Measurements from ENCODE around the gene WDR70.
A peak's percentile ranks its signal among the peaks of the same experiment; 100 is the strongest.

Gene WDR70

GRCh38 chr5:37717276-37717612 lies 338.1 kb downstream of the WDR70 start:
- Mint-ChIP-seq H3K27ac (peak overlapping the region; percentile 15 to 52 (median 37)), H3K36me3 (ENCODE audit: low read depth) (peaks cover 3% of the 10 kb centered on the region), H3K4me3 (peak overlapping the region in 1 of 3 experiments; percentile 19), H3K27me3 (ENCODE audit: low read depth) (peaks cover 5% of the 10 kb centered on the region), H3K9me3 (no peaks in the 10 kb centered on the region), H3K4me1 (peaks cover 62% of the 10 kb centered on the region)
- TF ChIP-seq CTCF (IDR thresholded peaks at IDR 0.05; ENCODE audit: unreplicated experiment in 3 of 3) = no peak

- Mint-ChIP-seq H3K36me3 (ENCODE audit: low read depth) (peaks cover 7% of the 10 kb centered on the region), H3K4me1 (peaks cover 68% of the 10 kb centered on the region), H3K27ac (peak overlapping the region; percentile 15 to 82 (median 66)), H3K27me3 (ENCODE audit: low read depth) (peaks cover 5% of the 10 kb centered on the region), H3K4me3 (peak overlapping the region in 1 of 3 experiments; percentile 19), H3K9me3 (no peaks in the 10 kb centered on the region)
- TF ChIP-seq CTCF (IDR thresholded peaks at IDR 0.05; ENCODE audit: unreplicated experiment in 3 of 3) = no peak
These were observed 338.7 kb downstream of the WDR70 start for GRCh38 chr5:37717613-37718431.

GRCh38 chr5:37720550-37720952 lies 341.4 kb downstream of the WDR70 start:
- no peak overlapping the region for H3K4me3 Mint-ChIP-seq
- H3K9me3 Mint-ChIP-seq = no peaks in the 10 kb centered on the region
- no peak for TF ChIP-seq CTCF (IDR thresholded peaks at IDR 0.05; ENCODE audit: unreplicated experiment in 3 of 3)
- peak overlapping the region in 1 of 3 experiments; percentile 42 for H3K27ac Mint-ChIP-seq
- H3K27me3 Mint-ChIP-seq (ENCODE audit: low read depth) = no peaks in the 10 kb centered on the region
- H3K4me1 Mint-ChIP-seq = peaks cover 52% of the 10 kb centered on the region
- H3K36me3 Mint-ChIP-seq (ENCODE audit: low read depth) = peaks cover 8% of the 10 kb centered on the region

- Mint-ChIP-seq H3K27ac (no peak overlapping the region), H3K27me3 (ENCODE audit: low read depth) (no peaks in the 10 kb centered on the region), H3K36me3 (ENCODE audit: low read depth) (peaks cover 12% of the 10 kb centered on the region), H3K9me3 (no peaks in the 10 kb centered on the region), H3K4me3 (no peak overlapping the region), H3K4me1 (peaks cover 45% of the 10 kb centered on the region)
- no peak for TF ChIP-seq CTCF (IDR thresholded peaks at IDR 0.05; ENCODE audit: unreplicated experiment in 3 of 3)
These were observed 342.3 kb downstream of the WDR70 start for GRCh38 chr5:37721447-37721871.

- Mint-ChIP-seq H3K4me3 (no peak overlapping the region), H3K4me1 (peaks cover 37% of the 10 kb centered on the region), H3K27ac (no peak overlapping the region), H3K36me3 (ENCODE audit: low read depth) (peaks cover 20% of the 10 kb centered on the region), H3K9me3 (no peaks in the 10 kb centered on the region), H3K27me3 (ENCODE audit: low read depth) (no peaks in the 10 kb centered on the region)
- TF ChIP-seq CTCF (IDR thresholded peaks at IDR 0.05; ENCODE audit: unreplicated experiment in 3 of 3) = no peak
These were observed 343.4 kb downstream of the WDR70 start for GRCh38 chr5:37722236-37723161.

All from nephron (organoid).